ENCODE data around the gene UGT1A1.

UGT1A1 gene

GRCh38 chr2:233758141-233758540 is 1.9 kb upstream of the UGT1A1 start:
- DNase-seq (ENCODE audit: low read depth): no peak

DNA sequence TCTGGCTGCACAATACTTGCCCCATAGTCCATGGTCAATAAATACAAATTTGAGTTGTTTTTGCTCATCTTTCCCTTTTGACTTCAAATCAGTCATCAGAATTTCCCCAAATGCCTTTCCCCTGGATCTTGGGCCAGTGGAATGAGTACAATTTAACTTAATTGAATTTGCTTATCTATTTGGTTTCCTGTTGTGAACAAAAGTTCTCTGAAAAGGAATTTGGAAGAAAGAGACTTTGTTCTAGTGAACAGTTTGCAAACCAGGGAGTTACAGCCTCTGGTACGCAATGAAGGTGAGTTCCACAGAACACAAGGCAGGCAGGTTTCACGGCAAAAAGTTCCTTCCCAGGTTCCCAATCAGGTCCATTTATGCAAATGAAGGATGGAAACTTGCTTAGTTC is 1.2 kb upstream of the UGT1A1 start:
- no peak for DNase-seq (ENCODE audit: low read depth)

DNA sequence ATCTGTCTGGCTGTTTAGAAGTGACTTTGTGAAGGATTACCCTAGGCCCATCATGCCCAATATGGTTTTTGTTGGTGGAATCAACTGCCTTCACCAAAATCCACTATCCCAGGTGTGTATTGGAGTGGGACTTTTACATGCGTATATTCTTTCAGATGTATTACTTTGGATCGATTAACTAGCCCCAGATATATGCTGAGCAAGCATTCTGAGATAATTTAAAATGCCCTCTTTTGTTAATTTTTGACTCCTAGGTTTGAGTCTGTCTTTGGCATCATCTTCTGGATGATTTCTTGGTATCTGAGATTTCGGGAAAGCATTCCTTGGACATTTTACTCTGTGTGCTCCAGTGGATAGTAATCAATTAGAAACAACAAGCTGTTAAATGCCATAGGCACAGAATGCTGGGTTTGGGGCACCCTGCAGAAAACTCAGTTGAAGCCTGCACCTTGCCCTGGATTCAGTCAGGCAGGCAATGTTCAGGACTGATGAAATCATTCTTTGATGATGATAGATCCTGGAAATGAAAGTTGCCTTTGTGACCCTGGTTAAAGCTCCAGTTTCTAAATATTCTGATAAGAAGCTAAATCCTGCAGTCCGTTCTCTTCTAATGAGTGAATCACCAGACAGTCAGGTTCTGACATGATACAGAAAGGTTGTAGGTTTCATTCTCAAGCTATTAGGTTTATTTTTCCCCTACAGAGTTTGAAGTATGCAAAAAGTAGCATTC is 1.1 kb downstream of the UGT1A1 start:
- DNase-seq (ENCODE audit: low read depth): no peak

DNA sequence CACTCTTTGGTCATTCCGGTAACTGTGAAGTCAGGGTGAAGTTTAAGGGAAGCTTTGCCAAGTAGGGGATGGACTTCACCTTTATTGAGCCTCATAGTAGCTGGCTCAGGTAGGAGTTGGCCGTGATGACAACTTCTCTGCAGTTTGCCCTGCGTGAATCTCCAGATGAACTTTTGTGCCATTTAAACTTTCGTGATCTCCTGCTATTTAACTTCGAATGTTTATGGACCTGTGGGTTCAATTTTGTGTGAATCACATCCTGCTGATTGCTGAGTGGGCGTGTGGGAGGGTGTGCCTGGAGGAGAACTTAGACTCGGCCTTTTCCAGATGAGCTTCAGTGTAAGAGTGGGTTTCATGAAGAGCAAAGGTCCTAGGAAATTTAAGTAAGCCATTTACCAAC is 4.2 kb downstream of the UGT1A1 start:
- no peak for DNase-seq (ENCODE audit: low read depth)

DNA sequence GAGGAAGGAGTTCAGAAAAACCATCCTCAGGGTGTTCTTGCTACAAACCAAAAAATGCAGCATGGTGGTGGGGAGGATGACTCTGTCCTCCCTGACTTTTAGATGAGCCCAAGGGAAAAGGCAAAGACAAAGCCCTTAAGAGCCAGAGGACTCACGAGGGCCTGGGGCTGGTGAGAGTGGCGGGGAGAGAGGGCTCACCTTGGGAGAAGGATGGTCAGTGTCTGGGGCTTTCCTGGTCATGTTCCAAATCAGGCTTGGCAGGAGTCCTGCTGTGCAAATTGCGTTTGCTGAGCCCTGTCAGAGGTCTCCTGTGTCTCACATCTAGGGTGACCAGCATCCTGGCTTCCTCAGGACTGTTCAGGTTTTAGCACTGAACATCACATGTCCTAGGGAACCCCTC is 4.7 kb downstream of the UGT1A1 start:
- DNase-seq (ENCODE audit: low read depth): no peak

DNA sequence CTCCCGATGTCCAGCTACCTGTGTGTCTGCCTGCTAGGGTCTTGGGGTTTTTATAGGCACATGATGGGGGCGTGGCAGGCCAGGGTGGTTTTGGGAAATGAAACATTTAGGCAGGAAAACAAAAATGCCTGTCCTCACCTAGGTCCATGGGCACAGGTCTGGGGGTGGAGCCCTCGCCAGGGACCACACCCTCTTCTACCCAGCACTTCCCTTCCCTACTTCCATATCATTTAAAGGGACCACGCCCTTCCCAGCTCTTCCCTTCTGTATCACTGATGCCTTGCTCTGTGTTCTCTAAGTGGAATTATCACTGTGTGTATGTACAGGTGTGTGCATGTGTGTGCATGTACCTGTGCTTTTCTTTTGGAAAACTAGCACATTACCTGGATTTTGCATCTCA is 6.3 kb downstream of the UGT1A1 start:
- DNase-seq (ENCODE audit: low read depth): no peak

- no peak for DNase-seq (ENCODE audit: low read depth)
Measured at GRCh38 chr2:233768076-233768475, 8.0 kb downstream of the UGT1A1 start.

DNA sequence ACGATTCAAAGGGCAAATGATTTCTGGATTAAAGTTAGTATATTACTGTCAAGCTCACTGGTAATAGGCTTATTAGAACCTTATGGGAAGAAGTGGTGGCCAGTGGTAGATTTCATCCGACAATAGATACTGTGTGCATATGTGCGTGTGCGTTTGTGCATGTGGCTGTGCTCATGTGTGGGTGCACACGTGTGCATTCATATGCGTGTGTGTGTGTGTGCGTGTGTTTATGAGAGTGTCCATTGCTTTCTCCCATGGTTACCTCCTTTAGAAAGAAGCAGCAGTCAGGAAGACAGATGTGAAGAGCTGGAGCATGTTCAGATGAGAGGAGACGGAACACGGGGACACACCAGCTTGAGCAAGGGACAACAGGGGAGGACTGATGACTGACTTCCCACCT is 9.2 kb downstream of the UGT1A1 start:
- no peak for DNase-seq (ENCODE audit: low read depth)

DNA sequence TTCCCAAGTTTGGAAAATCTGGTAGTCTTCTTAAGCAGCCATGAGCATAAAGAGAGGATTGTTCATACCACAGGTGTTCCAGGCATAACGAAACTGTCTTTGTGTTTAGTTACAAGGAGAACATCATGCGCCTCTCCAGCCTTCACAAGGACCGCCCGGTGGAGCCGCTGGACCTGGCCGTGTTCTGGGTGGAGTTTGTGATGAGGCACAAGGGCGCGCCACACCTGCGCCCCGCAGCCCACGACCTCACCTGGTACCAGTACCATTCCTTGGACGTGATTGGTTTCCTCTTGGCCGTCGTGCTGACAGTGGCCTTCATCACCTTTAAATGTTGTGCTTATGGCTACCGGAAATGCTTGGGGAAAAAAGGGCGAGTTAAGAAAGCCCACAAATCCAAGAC is 12.1 kb downstream of the UGT1A1 start:
- no peak for DNase-seq (ENCODE audit: low read depth)

DNA sequence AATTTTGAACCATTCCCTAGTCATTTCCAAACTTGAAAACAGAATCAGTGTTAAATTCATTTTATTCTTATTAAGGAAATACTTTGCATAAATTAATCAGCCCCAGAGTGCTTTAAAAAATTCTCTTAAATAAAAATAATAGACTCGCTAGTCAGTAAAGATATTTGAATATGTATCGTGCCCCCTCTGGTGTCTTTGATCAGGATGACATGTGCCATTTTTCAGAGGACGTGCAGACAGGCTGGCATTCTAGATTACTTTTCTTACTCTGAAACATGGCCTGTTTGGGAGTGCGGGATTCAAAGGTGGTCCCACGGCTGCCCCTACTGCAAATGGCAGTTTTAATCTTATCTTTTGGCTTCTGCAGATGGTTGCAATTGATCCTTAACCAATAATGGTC is 12.5 kb downstream of the UGT1A1 start:
- no peak for DNase-seq (ENCODE audit: low read depth)

DNA sequence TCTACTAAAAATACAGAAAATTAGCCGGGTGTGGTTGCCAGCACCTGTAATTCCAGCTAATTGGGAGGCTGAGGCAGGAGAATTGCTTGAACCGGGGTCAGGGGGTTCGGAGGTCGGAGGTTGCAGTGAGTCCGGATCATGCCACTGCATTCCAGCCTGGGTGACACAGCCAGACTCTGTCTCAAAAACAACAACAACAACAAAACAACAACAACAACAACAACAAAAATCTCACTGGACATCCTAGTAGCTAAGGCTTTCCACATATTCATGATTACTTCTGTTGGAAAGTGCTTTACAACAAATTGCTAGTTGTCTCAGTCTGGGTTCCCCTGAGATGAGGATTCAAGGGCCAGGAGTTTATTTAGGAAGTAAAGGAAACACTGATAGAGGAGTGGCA is 13.8 kb downstream of the UGT1A1 start:
- DNase-seq (ENCODE audit: low read depth): no peak

GRCh38 chr2:233775414-233775813 is 15.3 kb downstream of the UGT1A1 start:
- no peak for DNase-seq (ENCODE audit: low read depth)

DNA sequence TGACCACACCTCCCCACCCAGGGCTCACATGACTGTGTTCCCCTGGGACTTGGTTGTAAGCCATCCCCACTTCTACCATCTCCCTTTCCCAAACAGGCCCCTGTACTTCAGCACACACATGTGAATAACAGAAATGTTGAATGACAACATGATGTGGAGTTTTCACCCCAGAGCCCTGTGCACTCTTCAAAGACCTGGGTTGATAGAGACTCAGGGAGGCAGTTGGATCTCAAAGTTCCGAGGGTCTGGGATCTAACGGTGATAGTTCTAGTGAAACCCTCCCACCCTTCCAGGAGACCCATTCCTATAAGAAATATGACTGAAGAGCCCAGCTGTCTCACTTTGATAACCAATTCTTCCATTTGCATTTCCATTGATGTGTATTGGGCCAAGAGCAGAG is 18.0 kb downstream of the UGT1A1 start, which contains the start of gene MROH2A:
Gene MROH2A (plus strand): TSS at position 301 of the 400 bp plus-strand sequence. CDS start 1,029 bp downstream, outside the sequence.
- DNase-seq (ENCODE audit: low read depth): no peak

DNA sequence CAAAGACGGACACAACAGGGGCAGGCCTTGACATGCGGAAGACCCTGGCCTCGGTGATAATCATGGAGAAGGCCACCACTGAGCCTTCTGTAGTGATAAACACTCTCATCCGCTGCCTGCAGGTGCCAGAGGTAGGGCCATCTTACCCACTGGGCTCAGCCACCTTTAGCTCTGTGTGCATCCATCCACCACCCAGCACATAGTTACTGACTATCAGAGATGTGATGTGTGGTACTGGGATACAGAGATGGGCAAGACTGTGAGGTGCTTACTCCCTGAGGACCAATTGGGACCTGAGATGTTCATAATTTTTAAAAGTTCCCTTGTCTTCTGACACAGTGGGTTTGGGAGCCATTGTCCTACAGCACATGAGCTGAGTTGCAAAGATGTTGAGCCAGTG is 19.7 kb downstream of the UGT1A1 start:
- DNase-seq (ENCODE audit: low read depth): no peak

GRCh38 chr2:233780771-233781170 is 20.7 kb downstream of the UGT1A1 start:
- DNase-seq (ENCODE audit: low read depth): no peak

DNA sequence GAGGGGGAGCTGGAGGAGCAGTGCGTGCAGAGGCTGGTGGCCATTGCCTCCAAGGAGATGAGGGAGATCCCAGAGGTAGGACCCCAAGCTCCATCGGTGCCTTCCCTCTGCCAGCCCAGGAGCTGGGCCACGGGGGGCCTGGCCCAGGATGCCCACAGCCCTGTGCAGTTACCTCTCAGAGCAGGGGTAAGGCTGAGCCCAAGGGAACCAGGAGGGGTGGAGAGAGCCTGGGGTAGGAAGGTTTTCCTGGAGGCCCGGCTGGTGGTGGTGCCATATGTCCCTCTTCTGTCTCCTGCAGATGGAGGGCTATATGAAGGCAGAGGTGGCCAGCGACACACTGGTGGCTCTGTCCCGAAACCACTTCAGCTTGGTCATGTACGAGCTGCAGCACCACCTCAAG is 29.5 kb downstream of the UGT1A1 start:
- DNase-seq (ENCODE audit: low read depth): no peak

GRCh38 chr2:233791151-233791882 is 31.2 kb downstream of the UGT1A1 start:
- DNase-seq (ENCODE audit: low read depth): no peak

GRCh38 chr2:233791883-233792329 is 31.8 kb downstream of the UGT1A1 start:
- DNase-seq (ENCODE audit: low read depth): no peak

GRCh38 chr2:233792720-233793119 is 32.6 kb downstream of the UGT1A1 start:
- DNase-seq (ENCODE audit: low read depth): no peak

DNA sequence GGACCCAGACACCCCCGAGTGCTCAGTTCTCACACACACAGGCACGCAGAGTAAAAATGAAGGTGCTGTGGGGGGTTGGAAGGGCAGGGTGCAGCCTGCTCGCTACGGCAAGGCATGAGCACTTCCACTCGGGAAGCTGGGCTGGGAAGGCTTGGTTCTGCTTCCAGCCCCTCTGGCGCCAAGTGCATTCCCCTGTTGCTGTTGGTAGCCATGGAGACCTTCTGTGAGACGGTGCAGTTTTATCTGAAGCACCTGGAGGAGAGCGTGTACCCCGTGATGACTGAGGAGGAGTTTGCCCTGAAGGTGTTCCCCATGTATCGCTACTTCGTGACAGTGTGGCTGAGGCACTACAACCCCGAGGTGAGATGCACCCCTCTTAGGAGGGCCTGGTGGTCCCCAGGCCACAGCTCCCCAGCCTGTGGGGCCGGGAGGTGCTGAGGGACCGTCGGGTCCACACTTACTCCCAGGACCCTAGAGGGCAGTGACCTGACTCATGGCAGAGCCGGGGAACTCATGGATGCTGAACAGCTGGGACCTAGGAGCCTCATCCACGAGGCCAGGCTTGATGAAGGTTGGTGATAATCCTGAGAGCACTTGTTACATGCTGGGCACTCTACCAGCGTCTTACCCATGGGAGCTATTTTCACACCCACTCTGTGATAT is 33.5 kb downstream of the UGT1A1 start:
- no peak for DNase-seq (ENCODE audit: low read depth)

GRCh38 chr2:233794128-233794658 is 34.1 kb downstream of the UGT1A1 start:
- DNase-seq (ENCODE audit: low read depth): no peak

GRCh38 chr2:233795735-233796171 is 35.7 kb downstream of the UGT1A1 start:
- no peak for DNase-seq (ENCODE audit: low read depth)

DNA sequence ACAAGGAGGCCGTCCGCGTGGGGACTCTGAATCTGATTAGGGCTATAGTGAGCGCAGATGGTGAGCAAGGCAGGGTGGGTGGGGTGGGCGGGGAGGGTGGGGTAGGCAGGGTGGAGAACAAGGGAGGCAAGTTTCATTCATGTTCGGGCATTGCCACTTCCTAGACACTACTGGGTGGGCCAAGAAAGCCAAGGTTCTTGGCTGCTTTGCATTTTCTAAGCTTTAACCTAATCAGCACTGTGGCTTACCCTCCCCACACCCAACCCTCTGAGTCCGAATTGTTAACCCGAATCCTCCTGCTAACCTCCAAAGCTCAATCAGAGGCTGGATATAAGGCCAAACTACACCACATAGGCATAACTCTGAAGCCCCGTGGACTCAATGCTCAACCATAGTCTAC is 36.2 kb downstream of the UGT1A1 start:
- DNase-seq (ENCODE audit: low read depth): no peak
